H1 (cell line): Measurements from ENCODE around the gene FAR1.

Experiments
- CTCF ChIP-seq, 3 experiments: IDR thresholded peaks; 1 replicate in 2 of 3; 2 replicates in 1 of 3; pipeline versions ENCODE4 v1.5.1 to v1.6.1; 2011; ENCODE audit warnings: low read length in 3 of 3, mild to moderate bottlenecking in 3 of 3, inconsistent platforms in 2 of 3, low read depth in 1 of 3, moderate library complexity in 1 of 3; ENCODE audit not compliant: insufficient read depth in 1 of 3; ENCODE audit errors: control extremely low read depth in 1 of 3
- EZH2 ChIP-seq: fragments of 200-600 bp; sonication (generic); IDR thresholded peaks from 2 replicates; pipeline ENCODE4 v1.7.1; 2012; ENCODE audit warnings: low read depth, mild to moderate bottlenecking, moderate library complexity, low read length, inconsistent platforms; ENCODE audit not compliant: severe bottlenecking
- POLR2A ChIP-seq, 2 experiments: IDR thresholded peaks; 1 replicate in 1 of 2; 2 replicates in 1 of 2; pipeline ENCODE4 v1.6.1; 2011; ENCODE audit warnings: low read depth in 2 of 2, low read length in 2 of 2, mild to moderate bottlenecking in 2 of 2; ENCODE audit errors: control extremely low read depth in 1 of 2
- POU5F1 ChIP-seq: IDR thresholded peaks from 2 replicates; pipeline ENCODE4 v1.6.1; 2011; ENCODE audit warnings: low read depth, mild to moderate bottlenecking, low read length, moderate library complexity
- RAD21 ChIP-seq, 2 experiments: IDR thresholded peaks in 1 of 2; conservative IDR thresholded peaks in 1 of 2; 2 replicates each; pipeline ENCODE4 v1.6.1; 2011; ENCODE audit warnings: low read depth in 2 of 2, low read length in 2 of 2, improper control_type of control experiment in 1 of 2, inconsistent platforms in 1 of 2, mild to moderate bottlenecking in 1 of 2, moderate library complexity in 1 of 2
- RXRA ChIP-seq: IDR thresholded peaks from 2 replicates; pipeline ENCODE4 v1.6.1; 2011; ENCODE audit warnings: low read depth, mild to moderate bottlenecking, low read length, moderate library complexity; ENCODE audit not compliant: insufficient read depth
- SP1 ChIP-seq: IDR thresholded peaks from 2 replicates; pipeline ENCODE4 v1.6.1; 2011; ENCODE audit warnings: low read depth, low read length
- USF2 ChIP-seq: IDR thresholded peaks from 2 replicates; pipeline ENCODE4 v1.6.1; 2011; ENCODE audit warnings: low read length, improper control_type of control experiment
- YY1 ChIP-seq: IDR thresholded peaks from 2 replicates; pipeline ENCODE4 v1.6.1; 2011; ENCODE audit warnings: low read depth, mild to moderate bottlenecking, low read length
- ZNF274 ChIP-seq: IDR thresholded peaks from 2 replicates; pipeline ENCODE4 v1.7.0; 2012; ENCODE audit warnings: low read length, borderline replicate concordance; ENCODE audit errors: extremely low read depth

- peak; percentile 82 for TF ChIP-seq YY1
- peak; percentile 41 to 57 (median 53) for TF ChIP-seq CTCF (IDR thresholded peaks at IDR 0.05; ENCODE audit: control extremely low read depth in 1 of 3, insufficient read depth in 1 of 3, low read depth in 1 of 3, low read length in 3 of 3)
- TF ChIP-seq EZH2, result no peak
- no peak for TF ChIP-seq ZNF274
- TF ChIP-seq RXRA, result no peak
- TF ChIP-seq POLR2A (IDR thresholded peaks at IDR 0.05; ENCODE audit: control extremely low read depth in 1 of 2, low read depth in 2 of 2, low read length in 2 of 2), result no peak; a peak in 1 of 3 replicates
- no peak for TF ChIP-seq POU5F1
- no peak for TF ChIP-seq USF2
- peak; percentile 90 for TF ChIP-seq SP1
- peak; percentile 31 to 43; a peak in 2 of 4 replicates for TF ChIP-seq RAD21 (IDR thresholded peaks at IDR 0.05 in 1 of 2, conservative IDR thresholded peaks at IDR 0.05 in 1 of 2; ENCODE audit: low read depth in 2 of 2, low read length in 2 of 2)
These were observed at the start of gene FAR1 for GRCh38 chr11:13668102-13668956.
